Measurements from ENCODE around the gene TNFRSF25.

DNA sequence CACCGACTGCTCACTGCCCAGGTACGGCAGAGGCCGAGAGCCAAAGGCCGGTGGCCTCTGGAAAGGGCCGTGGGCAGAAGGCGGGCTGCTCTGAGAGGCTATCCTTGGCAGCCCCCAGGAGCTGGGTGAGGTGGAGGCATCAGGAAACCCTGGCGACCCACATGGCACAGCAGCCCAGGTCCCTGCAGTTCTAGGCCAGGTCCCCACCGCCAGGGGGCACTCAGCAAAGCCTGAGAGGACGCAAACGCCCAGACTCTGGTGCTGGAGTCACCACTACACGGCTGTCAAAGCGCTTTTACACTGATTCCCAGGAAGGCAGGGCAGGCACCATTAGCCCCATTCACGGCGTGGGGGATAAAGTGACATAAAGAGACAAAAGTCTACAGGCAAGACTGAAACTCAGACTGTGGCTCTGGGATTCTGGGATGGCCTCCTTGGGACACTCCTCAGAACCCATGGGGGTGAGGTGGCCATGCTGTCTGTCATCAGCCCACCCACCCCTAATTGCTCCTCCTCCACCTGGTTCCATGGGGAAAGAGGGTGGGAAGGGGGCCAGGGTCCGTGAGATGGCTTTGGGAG, 20.5 kb upstream of the TNFRSF25 start:
- TF ChIP-seq MXI1 (conservative IDR thresholded peaks at IDR 0.05; ENCODE audit: poor library complexity, severe bottlenecking) (no peak), EZH2 (IDR thresholded peaks at IDR 0.05; ENCODE audit: borderline replicate concordance, insufficient read depth, low read length, poor library complexity, severe bottlenecking) (no peak), POLR2AphosphoS5 (IDR thresholded peaks at IDR 0.05) (no peak)
- TF ChIP-seq, protein P1, sequence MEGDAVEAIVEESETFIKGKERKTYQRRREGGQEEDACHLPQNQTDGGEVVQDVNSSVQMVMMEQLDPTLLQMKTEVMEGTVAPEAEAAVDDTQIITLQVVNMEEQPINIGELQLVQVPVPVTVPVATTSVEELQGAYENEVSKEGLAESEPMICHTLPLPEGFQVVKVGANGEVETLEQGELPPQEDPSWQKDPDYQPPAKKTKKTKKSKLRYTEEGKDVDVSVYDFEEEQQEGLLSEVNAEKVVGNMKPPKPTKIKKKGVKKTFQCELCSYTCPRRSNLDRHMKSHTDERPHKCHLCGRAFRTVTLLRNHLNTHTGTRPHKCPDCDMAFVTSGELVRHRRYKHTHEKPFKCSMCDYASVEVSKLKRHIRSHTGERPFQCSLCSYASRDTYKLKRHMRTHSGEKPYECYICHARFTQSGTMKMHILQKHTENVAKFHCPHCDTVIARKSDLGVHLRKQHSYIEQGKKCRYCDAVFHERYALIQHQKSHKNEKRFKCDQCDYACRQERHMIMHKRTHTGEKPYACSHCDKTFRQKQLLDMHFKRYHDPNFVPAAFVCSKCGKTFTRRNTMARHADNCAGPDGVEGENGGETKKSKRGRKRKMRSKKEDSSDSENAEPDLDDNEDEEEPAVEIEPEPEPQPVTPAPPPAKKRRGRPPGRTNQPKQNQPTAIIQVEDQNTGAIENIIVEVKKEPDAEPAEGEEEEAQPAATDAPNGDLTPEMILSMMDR (IDR thresholded peaks at IDR 0.05; ENCODE audit: poor library complexity, severe bottlenecking) = peak; percentile 79
- TF ChIP-seq, protein P2, sequence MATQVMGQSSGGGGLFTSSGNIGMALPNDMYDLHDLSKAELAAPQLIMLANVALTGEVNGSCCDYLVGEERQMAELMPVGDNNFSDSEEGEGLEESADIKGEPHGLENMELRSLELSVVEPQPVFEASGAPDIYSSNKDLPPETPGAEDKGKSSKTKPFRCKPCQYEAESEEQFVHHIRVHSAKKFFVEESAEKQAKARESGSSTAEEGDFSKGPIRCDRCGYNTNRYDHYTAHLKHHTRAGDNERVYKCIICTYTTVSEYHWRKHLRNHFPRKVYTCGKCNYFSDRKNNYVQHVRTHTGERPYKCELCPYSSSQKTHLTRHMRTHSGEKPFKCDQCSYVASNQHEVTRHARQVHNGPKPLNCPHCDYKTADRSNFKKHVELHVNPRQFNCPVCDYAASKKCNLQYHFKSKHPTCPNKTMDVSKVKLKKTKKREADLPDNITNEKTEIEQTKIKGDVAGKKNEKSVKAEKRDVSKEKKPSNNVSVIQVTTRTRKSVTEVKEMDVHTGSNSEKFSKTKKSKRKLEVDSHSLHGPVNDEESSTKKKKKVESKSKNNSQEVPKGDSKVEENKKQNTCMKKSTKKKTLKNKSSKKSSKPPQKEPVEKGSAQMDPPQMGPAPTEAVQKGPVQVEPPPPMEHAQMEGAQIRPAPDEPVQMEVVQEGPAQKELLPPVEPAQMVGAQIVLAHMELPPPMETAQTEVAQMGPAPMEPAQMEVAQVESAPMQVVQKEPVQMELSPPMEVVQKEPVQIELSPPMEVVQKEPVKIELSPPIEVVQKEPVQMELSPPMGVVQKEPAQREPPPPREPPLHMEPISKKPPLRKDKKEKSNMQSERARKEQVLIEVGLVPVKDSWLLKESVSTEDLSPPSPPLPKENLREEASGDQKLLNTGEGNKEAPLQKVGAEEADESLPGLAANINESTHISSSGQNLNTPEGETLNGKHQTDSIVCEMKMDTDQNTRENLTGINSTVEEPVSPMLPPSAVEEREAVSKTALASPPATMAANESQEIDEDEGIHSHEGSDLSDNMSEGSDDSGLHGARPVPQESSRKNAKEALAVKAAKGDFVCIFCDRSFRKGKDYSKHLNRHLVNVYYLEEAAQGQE (IDR thresholded peaks at IDR 0.05; ENCODE audit: borderline replicate concordance) = no peak
